SHP77 treated with DMSO at 0.1 percent for 48 hours (cell line): ENCODE measurements around the gene ERF.

Experiments used
- DNase-seq: peaks from one replicate; lab custom pipeline; 2025; lab: John Stamatoyannopoulos, UW

ERF gene

GRCh38 chr19:42254850-42255765, at the start of gene ERF:
ERF (minus strand) TSS chr19:42255128; CDS start chr19:42254999, 129 bp downstream.
- DNase-seq = peak; percentile 42

- DNase-seq = no peak
Observed at GRCh38 chr19:42303876-42304275, 48.9 kb upstream of the ERF start.

- DNase-seq = no peak
Observed at GRCh38 chr19:42303101-42303464, 48.2 kb upstream of the ERF start.

- no peak for DNase-seq
Observed at GRCh38 chr19:42301646-42302203, 46.8 kb upstream of the ERF start, which contains the start of gene PRR19. PRR19 (plus strand) TSS chr19:42302132; CDS start chr19:42309585, 7,453 bp downstream.

- DNase-seq = no peak
Observed at GRCh38 chr19:42297039-42297438, 42.1 kb upstream of the ERF start.

GRCh38 chr19:42295831-42296525, 41.0 kb upstream of the ERF start:
- DNase-seq = no peak

- no peak for DNase-seq
Observed at GRCh38 chr19:42295342-42295741, 40.4 kb upstream of the ERF start.

- no peak for DNase-seq
Observed at GRCh38 chr19:42294471-42295137, 39.7 kb upstream of the ERF start.

- no peak for DNase-seq
Observed at GRCh38 chr19:42293948-42294347, 39.0 kb upstream of the ERF start.

- DNase-seq = no peak
Observed at GRCh38 chr19:42293540-42293939, 38.6 kb upstream of the ERF start.

GRCh38 chr19:42292963-42293362, 38.0 kb upstream of the ERF start:
- DNase-seq = no peak

GRCh38 chr19:42292042-42292960, 37.4 kb upstream of the ERF start:
- DNase-seq = no peak

GRCh38 chr19:42291435-42291810, 36.5 kb upstream of the ERF start:
- no peak for DNase-seq

GRCh38 chr19:42290523-42291434, 35.9 kb upstream of the ERF start:
- peak; percentile 40 for DNase-seq

- no peak for DNase-seq
Observed at GRCh38 chr19:42290136-42290522, 35.2 kb upstream of the ERF start.

- no peak for DNase-seq
Observed at GRCh38 chr19:42289556-42290041, 34.7 kb upstream of the ERF start.

GRCh38 chr19:42288881-42289555, 34.1 kb upstream of the ERF start:
- no peak for DNase-seq

GRCh38 chr19:42288387-42288786, 33.5 kb upstream of the ERF start:
- no peak for DNase-seq

- no peak for DNase-seq
Observed at GRCh38 chr19:42287827-42288107, 32.8 kb upstream of the ERF start.
